ENCODE measurements around the gene CAMK2G.

Gene CAMK2G

GRCh38 chr10:73859428-73859783 lies 14.9 kb downstream of the CAMK2G start:
- no peak for DNase-seq (ENCODE audit: insufficient read length, low spot score)
- TF ChIP-seq CTCF (IDR thresholded peaks at IDR 0.05; ENCODE audit: insufficient read depth, missing control alignments) = no peak
- no peak for FAIRE-seq

- FAIRE-seq (no peak), DNase-seq (ENCODE audit: insufficient read length, low spot score) (no peak)
- no peak for TF ChIP-seq CTCF (IDR thresholded peaks at IDR 0.05; ENCODE audit: insufficient read depth, missing control alignments)
Observed at GRCh38 chr10:73858750-73859427, 15.5 kb downstream of the CAMK2G start.

GRCh38 chr10:73858013-73858708 lies 16.2 kb downstream of the CAMK2G start:
- DNase-seq (ENCODE audit: insufficient read length, low spot score) (no peak), FAIRE-seq (no peak)
- no peak for TF ChIP-seq CTCF (IDR thresholded peaks at IDR 0.05; ENCODE audit: insufficient read depth, missing control alignments)

GRCh38 chr10:73857446-73857845 lies 16.9 kb downstream of the CAMK2G start:
- FAIRE-seq (no peak), DNase-seq (ENCODE audit: insufficient read length, low spot score) (no peak)
- TF ChIP-seq CTCF (IDR thresholded peaks at IDR 0.05; ENCODE audit: insufficient read depth, missing control alignments) = no peak

GRCh38 chr10:73856261-73856660 lies 18.1 kb downstream of the CAMK2G start:
- no peak for FAIRE-seq
- no peak for DNase-seq (ENCODE audit: insufficient read length, low spot score)
- no peak for TF ChIP-seq CTCF (IDR thresholded peaks at IDR 0.05; ENCODE audit: insufficient read depth, missing control alignments)

- no peak for TF ChIP-seq CTCF (IDR thresholded peaks at IDR 0.05; ENCODE audit: insufficient read depth, missing control alignments)
- no peak for DNase-seq (ENCODE audit: insufficient read length, low spot score)
- FAIRE-seq = no peak
Observed at GRCh38 chr10:73855413-73855812, 18.9 kb downstream of the CAMK2G start.

GRCh38 chr10:73854310-73854709 lies 20.0 kb downstream of the CAMK2G start:
- no peak for DNase-seq (ENCODE audit: insufficient read length, low spot score)
- FAIRE-seq = no peak
- TF ChIP-seq CTCF (IDR thresholded peaks at IDR 0.05; ENCODE audit: insufficient read depth, missing control alignments) = no peak
